Caco-2 (cell line): Measurements from ENCODE around the gene MYO1H. TPM values are rescaled to one million over a fixed set of nuclear protein-coding genes. Genes with fewer than 3 reads are reported as not detected.
A peak's percentile ranks its signal among the peaks of the same experiment; 100 is the strongest.

Experiments used
- BruUV-seq: library from RNA; stranded (reverse); fragments of 400-500 nt; replicated peaks from 2 replicates; lab custom pipeline; 2021; lab: Mats Ljungman, UMichigan
- CTCF ChIA-PET: fragments of 300-600 bp; sonication (Branson Sonifier 250); formaldehyde crosslinking; loops from one replicate; lab custom pipeline; 2022; ENCODE audit warnings: antibody characterized with exemption; lab: Charles Lee
- POLR2A ChIA-PET: fragments of 300-600 bp; sonication (Branson Sonifier 250); formaldehyde crosslinking; loops from one replicate; lab custom pipeline; 2022; ENCODE audit warnings: antibody characterized with exemption; lab: Charles Lee
- DNase-seq, 2 experiments: peaks; one replicate each; pipeline versions ENCODE4 v3.0.0 to v3.0.0-alpha.2; 2020 to 2022
- H3K27me3 ChIP-seq: replicated peaks from 2 replicates; pipeline ENCODE4 v1.6.0; 2011; ENCODE audit warnings: low read length; ENCODE audit not compliant: control insufficient read depth, insufficient read depth
- H3K36me3 ChIP-seq: 2 replicates; pipeline ENCODE4 v1.5.1; 2011; ENCODE audit warnings: low read length; ENCODE audit not compliant: control insufficient read depth, insufficient read depth
- H3K4me1 ChIP-seq: fragments of 250-450 bp; sonication (Bioruptor Pico); 2 replicates; pipeline ENCODE4 v1.5.1; 2020; ENCODE audit warnings: mild to moderate bottlenecking
- H3K4me3 ChIP-seq: 2 replicates; pipeline ENCODE4 v1.5.1; 2011; ENCODE audit warnings: low read depth, mild to moderate bottlenecking, control low read depth, low read length
- H3K9me3 ChIP-seq: fragments of 250-450 bp; sonication (Bioruptor Pico); 2 replicates; pipeline ENCODE4 v1.5.1; 2020; ENCODE audit warnings: mild to moderate bottlenecking, moderate library complexity
- H3K27ac Mint-ChIP-seq: one replicate; pipeline ENCODE4 v1.8.0; 2022; ENCODE audit warnings: mixed read lengths; ENCODE audit not compliant: unreplicated experiment
- H3K27me3 Mint-ChIP-seq: one replicate; pipeline ENCODE4 v1.8.0; 2022; ENCODE audit warnings: mixed read lengths; ENCODE audit not compliant: insufficient read depth, unreplicated experiment
- H3K36me3 Mint-ChIP-seq: one replicate; pipeline ENCODE4 v1.8.0; 2022; ENCODE audit warnings: mild to moderate bottlenecking, mixed read lengths; ENCODE audit not compliant: insufficient read depth, unreplicated experiment
- H3K4me1 Mint-ChIP-seq: one replicate; pipeline ENCODE4 v1.8.0; 2022; ENCODE audit warnings: low read depth, mixed read lengths; ENCODE audit not compliant: unreplicated experiment
- H3K4me3 Mint-ChIP-seq: one replicate; pipeline ENCODE4 v1.8.0; 2022; ENCODE audit warnings: mild to moderate bottlenecking, moderate library complexity, mixed read lengths; ENCODE audit not compliant: unreplicated experiment
- H3K9me3 Mint-ChIP-seq: one replicate; pipeline ENCODE4 v1.8.0; 2022; ENCODE audit warnings: mixed read lengths; ENCODE audit not compliant: unreplicated experiment
- intact Hi-C: fragments of 100-400 bp; cut with micrococcal nuclease; formaldehyde crosslinking; loops from one replicate; pipeline ENCODE4 v1.10.0; 2022; ENCODE audit not compliant: unreplicated experiment
- total RNA-seq: library from RNA; stranded (reverse); gene quantifications from 2 replicates; pipeline ENCODE4 v1.2.3, GENCODE V29; 2022
- TF ChIP-seq, protein P1 (sequence below), 2 experiments: fragments of 200-600 bp in 1 of 2; IDR thresholded peaks; 1 replicate in 1 of 2; 2 replicates in 1 of 2; pipeline versions ENCODE4 v1.5.1 to v1.8.0; 2011 to 2022; ENCODE audit warnings: antibody characterized with exemption in 1 of 2, control low read depth in 1 of 2, inconsistent platforms in 1 of 2, low read depth in 1 of 2, low read length in 1 of 2, mild to moderate bottlenecking in 1 of 2, moderate library complexity in 1 of 2; ENCODE audit not compliant: insufficient read depth in 1 of 2, severe bottlenecking in 1 of 2, unreplicated experiment in 1 of 2

MYO1H gene
- total RNA-seq, 1 experiment from 2014 or later = 0.18 TPM

DNA sequence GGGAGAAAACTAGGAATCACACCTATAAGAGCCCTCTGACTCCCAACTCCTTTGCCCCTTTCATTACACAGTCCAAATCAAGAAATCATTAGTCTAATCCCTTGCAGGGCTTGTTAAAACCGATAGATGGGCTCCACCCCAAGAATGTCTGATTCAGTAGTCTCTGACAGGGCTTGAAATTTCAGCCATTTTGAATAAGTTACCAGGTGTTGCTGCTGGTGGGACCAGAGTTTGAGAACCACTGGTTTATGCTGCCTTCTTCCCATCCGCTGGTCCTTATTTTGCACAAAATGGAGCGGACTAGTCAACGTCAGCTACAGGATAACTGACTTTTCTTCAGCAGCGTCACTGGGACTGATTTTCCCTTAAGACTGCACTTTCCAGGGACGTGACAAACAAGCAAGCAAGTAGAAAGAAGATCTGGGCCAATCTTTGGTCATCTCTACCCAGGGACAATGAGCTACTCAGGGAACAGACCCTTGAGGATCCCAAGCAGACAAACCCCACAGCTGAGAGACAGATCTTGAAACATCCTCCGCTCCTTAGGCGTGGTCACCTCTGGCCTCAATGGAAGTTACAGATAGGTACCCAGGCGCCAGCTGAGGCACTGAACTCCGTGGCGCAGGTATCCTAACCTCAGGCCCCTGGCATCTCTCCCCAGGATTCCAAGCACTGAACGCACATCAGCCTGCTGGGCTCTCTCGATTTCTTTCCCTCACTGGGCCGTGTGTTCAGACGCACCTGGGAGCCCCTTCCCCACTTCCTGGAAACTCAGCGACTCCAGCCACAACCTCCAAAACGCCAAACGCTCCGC is 128.5 kb downstream of the MYO1H start:
- TF ChIP-seq, protein P1, sequence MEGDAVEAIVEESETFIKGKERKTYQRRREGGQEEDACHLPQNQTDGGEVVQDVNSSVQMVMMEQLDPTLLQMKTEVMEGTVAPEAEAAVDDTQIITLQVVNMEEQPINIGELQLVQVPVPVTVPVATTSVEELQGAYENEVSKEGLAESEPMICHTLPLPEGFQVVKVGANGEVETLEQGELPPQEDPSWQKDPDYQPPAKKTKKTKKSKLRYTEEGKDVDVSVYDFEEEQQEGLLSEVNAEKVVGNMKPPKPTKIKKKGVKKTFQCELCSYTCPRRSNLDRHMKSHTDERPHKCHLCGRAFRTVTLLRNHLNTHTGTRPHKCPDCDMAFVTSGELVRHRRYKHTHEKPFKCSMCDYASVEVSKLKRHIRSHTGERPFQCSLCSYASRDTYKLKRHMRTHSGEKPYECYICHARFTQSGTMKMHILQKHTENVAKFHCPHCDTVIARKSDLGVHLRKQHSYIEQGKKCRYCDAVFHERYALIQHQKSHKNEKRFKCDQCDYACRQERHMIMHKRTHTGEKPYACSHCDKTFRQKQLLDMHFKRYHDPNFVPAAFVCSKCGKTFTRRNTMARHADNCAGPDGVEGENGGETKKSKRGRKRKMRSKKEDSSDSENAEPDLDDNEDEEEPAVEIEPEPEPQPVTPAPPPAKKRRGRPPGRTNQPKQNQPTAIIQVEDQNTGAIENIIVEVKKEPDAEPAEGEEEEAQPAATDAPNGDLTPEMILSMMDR (IDR thresholded peaks at IDR 0.05; ENCODE audit: insufficient read depth in 1 of 2, low read depth in 1 of 2, low read length in 1 of 2, severe bottlenecking in 1 of 2, unreplicated experiment in 1 of 2) = no peak
- Mint-ChIP-seq H3K27me3 (no peaks in the 10 kb centered on the region), H3K27ac (peak overlapping the region; percentile 93), H3K36me3 (peaks cover 14% of the 10 kb centered on the region), H3K4me1 (no peaks in the 10 kb centered on the region), H3K4me3 (peak overlapping the region; percentile 99), H3K9me3 (no peaks in the 10 kb centered on the region)
- Histone ChIP-seq H3K9me3 (no peaks in the 10 kb centered on the region), H3K27me3 (no peaks in the 10 kb centered on the region), H3K4me1 (peaks cover 15% of the 10 kb centered on the region), H3K36me3 (no peaks in the 10 kb centered on the region), H3K4me3 (peak overlapping the region; percentile 95)
- BruUV-seq = TSS peak; percentile 47
- intact Hi-C loops = loop anchor here (5.0 kb wide), 1 partner anchor 44 kb away; no protein-coding TSS in a partner anchor
- CTCF ChIA-PET = interaction anchor here (0.6 to 2.5 kb wide), 2 partner anchors 48 to 411 kb away, joined by 4 to 11 read pairs; no protein-coding TSS in a partner anchor
- DNase-seq = no peak
- POLR2A ChIA-PET = interaction anchor here (1.4 kb wide), 1 partner anchor 13 kb away, joined by 8 read pairs; no protein-coding TSS in a partner anchor

DNA sequence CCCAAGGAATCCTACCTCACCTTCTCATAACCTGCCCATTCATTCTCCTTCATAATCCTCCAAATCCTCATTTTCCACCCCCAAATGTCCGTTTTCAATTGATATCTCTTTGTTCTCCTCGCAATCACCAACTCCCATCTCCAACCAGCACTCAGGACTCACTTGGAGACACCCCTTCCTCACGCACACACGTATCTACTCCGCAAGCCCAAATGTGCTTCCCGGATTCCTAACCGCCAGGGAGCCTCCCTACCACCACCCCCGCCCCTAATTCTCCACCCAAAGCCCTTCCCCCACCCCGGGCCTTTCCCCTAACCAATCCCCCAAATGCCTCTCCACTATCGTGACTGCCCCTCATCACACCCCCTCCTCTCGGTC is 129.1 kb downstream of the MYO1H start:
- H3K4me3 Mint-ChIP-seq = peak overlapping the region; percentile 99

More for the DNA sequence above, 129.1 kb downstream of the MYO1H start:
- Histone ChIP-seq H3K4me1 (peaks cover 15% of the 10 kb centered on the region), H3K9me3 (no peaks in the 10 kb centered on the region), H3K4me3 (peak overlapping the region; percentile 95), H3K36me3 (no peaks in the 10 kb centered on the region), H3K27me3 (no peaks in the 10 kb centered on the region)
- Mint-ChIP-seq H3K36me3 (peaks cover 14% of the 10 kb centered on the region), H3K9me3 (no peaks in the 10 kb centered on the region), H3K27me3 (no peaks in the 10 kb centered on the region), H3K4me1 (no peaks in the 10 kb centered on the region), H3K27ac (peak overlapping the region; percentile 93)
- no TSS peak for BruUV-seq
- CTCF ChIA-PET = interaction anchor here (1.0 to 2.5 kb wide), 2 partner anchors 16 to 49 kb away, joined by 8 to 11 read pairs; no protein-coding TSS in a partner anchor
- no peak for DNase-seq
- TF ChIP-seq, protein P1 (IDR thresholded peaks at IDR 0.05; ENCODE audit: insufficient read depth in 1 of 2, low read depth in 1 of 2, low read length in 1 of 2, severe bottlenecking in 1 of 2, unreplicated experiment in 1 of 2) = no peak
- intact Hi-C loops = loop anchor here (1.0 to 5.0 kb wide), 2 partner anchors 15 to 44 kb away; no protein-coding TSS in a partner anchor
- POLR2A ChIA-PET = interaction anchor here (0.8 to 2.2 kb wide), 4 partner anchors 14 to 97 kb away, joined by 3 to 23 read pairs (median 6); partner anchors contain the start of genes MMAB and MVK
